HG03521 (cell line): ENCODE results near the gene TBC1D8.
"Not testable (repeated sequence)": the region's sequence is repeated elsewhere in the genome, so short reads cannot be mapped to it uniquely, and the experiment has no call there.

Source experiments
- ATAC-seq: cut with Tn5 transposase; IDR thresholded peaks from one replicate; pipeline ENCODE4 v1.9.1; 2021; ENCODE audit warnings: mild to moderate bottlenecking, moderate library complexity; ENCODE audit not compliant: unreplicated experiment

TBC1D8 gene

DNA sequence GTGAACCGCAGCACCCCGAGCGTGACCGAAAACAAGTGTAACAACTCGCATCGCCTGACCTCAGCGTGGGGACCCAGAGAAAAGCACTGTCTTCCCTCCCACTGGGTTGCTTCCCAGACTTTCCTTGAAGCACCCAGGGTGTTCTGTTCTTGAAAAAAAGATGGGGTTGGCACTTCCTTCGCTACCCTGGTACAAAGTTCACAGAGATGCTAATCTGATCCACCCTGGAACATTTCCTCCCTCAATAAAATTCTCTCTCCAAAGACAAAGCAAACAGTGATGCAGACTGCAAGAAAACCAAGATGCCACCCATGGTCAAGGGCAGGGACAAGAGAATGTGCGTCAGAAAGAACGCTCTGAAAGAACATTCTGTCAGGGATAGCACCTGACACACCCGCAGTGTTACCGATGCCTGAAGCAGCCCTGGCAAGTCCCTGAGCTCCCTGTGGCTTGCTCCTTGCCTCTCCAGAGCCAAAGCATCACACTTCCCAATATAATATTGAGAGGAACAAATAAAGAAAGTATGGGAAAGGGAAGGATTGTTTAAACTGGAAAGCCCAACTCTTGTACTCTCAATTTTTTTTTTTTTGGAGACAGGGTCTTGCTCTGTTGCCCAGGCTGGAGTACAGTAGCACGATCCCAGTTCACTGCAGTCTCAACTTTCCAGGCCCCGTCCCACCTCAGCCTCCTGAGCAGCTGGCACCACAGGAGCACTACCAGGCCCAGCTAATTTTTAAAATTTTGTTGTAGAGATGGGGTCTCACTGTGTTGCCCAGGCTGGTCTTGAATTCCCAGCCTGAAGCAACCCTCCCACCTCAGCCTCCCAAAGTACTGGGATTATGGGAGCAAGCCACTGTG is 70.7 kb downstream of the TBC1D8 start:
- ATAC-seq = no peak

DNA sequence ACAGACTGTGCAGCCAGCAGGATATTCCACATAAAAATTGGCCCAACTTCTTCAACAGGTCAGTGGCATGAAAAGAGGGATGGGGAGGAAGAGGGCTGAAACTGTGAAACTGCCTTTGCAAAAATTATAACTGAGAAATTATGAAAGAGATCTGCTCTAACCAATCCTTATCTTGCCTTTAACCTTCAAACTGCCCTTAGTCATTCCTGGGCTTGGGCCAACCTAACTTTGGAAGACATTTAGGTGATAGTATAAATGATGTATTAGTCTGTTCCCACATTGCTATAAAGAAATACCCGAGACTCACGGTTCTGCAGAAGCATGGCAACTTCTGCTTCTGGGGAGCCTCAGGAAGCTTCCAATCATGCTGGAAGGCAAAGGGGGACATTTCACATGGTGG is 74.6 kb downstream of the TBC1D8 start:
- ATAC-seq = no peak

DNA sequence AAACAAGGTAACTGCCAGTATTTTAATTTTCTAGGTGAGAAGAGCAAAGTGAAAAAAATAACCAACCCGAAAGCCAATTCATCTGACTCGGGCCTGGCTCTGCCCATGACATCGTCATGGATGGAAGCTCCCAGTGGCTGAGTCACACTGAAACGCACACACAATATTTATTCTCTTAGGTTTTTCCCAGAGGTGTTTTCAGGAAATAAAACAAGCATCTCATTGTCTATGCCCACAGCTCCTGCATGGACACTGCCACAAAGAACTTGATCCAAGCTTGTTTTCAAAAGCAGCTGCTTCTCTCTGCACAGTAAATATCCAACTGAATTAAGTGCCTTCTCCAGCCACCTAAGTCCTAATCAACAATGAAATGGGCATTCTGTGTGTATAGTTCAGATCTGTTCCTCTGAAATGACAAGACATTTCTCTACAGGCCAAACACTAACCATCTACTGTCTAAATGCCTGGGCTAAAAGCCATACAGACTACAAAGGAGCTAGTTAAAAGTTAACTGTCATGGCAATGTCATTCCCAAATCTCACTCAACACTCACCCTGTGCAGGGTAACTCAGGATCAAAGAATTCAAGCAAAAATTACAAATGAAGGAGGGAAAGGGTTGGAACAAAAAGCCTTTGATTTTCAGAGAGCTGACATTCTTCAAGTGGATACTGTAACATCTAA is 86.2 kb downstream of the TBC1D8 start:
- ATAC-seq = peak; percentile 43

DNA sequence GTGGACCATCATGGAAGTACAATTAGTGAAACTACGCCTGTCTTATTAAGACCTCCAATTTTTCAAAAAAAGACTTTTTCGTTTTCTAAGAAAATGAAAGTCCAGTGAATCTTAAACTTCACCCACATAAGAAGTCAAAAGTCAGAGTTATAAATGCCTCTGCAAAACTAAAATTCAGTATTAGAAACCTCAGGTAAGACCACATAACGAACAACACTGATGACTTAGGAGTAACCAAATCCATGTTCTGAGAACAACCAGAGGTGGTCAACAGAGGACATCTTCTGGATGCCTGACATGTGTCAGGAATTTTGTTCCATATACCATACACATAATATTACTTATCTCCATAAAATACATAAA is 86.7 kb downstream of the TBC1D8 start:
- no peak for ATAC-seq

DNA sequence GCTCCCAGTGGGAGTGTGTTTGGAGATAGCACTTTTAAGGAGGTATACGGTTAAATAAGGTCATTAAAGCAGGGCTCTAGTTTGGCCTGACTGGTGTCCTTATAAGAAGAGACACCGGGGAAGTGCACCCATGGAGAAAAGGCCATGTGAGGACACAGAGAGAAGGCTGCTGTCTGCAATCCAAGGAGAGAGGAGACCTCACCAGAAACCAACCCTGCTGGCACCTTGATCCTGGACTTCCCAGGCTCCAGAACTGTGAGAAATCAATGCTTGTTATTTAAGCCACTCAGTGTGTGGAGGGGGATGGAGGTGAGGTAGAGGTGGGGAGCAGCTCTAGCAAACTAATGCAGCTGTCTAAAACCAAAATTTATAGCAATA is 87.1 kb downstream of the TBC1D8 start:
- ATAC-seq = no peak

DNA sequence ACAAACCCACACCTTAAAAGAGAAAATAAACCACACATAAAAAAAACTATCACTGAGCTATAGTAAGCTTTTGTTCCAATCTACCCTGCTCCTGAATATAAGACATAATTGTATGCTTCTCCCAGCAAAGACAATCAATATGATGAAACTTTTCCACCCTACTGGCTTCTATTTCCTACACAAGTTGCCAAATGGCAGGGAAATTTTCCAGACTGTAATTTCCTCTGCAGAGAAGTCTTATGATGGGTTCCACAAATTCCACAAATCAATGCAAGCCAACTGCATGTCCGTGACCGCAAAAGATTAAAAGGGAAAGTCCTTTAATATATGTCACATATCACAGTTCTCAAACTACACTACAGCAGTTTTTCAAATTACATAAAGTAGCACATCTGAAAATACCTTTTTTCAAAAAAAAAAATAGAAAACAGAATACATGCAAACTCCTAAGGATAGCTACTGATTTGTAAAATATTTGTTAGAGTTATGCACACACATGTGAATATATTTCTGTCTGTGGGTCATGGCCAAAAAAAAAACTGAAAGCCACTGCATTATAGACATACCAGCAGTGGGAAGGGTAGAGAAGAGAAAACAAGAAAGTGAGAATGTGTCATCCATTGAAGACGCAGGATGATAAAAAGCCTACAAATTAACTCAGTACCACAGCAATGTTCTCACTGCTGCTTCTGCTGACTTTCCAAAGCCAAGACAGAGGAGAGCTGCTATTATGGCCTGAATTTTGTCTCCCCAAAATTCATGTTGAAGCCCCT is 87.6 kb downstream of the TBC1D8 start:
- no peak for ATAC-seq

DNA sequence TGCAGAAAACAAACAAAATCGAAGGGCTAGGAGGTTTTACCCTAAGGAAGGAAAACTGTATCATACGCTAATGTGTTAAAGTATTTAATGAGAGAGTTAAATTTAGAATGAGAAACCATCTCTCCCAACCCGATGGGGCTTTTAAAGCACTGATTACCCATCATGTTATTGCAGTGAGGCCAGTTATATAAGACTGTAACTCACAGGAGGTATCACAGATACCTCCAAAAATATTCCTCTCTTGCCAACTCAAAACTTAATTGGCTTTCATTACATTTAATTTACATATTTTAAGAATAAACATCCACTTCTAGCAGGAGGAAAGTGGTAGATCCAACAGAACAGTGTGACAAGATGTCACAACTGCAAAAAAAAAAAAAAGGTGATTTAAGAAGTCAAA is 92.8 kb downstream of the TBC1D8 start:
- ATAC-seq = no peak

DNA sequence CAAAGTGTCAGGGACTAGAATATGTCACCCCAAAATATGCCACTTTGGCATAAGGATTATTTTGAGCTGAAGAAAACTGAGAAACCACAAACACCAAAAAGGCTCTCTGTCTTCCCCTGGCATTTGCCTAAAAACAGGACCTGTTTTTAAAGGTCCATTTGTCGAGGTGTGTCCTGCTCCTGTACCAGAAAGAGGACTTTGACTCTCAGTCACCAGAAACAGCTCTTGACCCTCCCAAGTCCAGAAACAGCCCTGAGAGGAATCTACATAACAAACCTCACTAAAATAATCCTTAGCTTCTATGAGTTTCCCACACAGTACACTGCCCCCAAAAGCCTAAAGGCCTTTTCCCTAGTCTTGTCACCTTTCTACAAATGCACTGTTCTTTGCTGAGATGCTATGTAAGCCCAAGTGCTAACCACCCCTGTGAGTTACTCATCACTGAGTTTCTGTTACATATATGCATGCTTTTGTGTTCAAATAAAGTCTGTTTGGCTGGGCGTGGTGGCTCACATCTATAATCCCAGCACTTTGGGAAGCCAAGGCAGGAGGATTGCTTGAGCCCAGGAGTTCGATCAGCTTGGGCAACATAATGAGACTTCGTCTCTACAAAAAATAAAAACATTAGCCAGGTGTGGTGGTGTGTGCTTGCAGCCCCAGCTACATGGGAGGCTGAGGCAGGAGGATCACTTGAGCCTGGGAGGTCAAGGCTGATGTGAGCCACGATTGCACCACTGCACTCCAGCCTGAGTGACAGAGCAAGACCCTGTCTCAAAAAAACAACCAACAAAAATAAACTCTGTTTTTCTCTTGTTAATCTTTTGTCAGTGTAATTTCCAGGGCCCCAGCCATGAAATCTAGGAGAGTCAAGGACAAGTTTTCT is 93.9 kb downstream of the TBC1D8 start:
- no peak for ATAC-seq

DNA sequence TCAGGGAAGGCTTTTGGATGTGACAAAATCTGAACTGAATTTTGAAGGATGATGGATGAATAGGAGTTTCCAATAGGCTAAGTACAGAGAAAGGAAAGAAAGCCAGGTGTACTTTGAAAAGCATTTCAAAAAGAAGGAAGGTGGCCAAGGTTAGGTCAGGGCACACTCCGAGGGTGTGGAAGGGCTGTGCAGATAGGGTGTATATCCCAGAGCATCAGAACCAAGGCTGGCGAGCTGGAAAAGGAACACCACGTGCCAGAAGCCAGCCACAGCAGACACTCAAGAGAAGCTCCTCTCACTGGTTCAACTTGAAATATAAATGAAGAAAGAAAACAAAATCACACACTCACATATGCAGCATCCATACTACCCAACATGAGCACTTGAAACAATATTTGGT is 98.1 kb downstream of the TBC1D8 start:
- ATAC-seq = no peak

DNA sequence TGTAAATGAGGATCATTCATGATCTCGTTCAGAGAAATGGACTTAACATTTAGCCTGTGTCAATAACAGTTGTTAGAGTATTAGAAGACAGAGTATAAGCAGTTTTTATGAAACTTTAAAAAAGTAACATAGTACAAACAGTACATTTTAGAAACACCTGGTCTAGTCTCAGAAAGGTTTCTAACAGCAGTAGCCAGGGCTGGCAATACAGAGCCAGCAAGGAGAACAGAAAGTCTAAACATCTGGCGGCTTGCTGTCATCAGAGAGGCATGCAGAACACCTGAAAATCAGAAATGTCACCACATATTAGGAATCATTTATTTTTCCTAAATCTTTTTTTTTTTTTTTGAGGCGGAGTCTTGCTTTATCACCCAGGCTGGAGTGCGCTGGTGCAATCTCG is 99.0 kb downstream of the TBC1D8 start:
- ATAC-seq = no peak

DNA sequence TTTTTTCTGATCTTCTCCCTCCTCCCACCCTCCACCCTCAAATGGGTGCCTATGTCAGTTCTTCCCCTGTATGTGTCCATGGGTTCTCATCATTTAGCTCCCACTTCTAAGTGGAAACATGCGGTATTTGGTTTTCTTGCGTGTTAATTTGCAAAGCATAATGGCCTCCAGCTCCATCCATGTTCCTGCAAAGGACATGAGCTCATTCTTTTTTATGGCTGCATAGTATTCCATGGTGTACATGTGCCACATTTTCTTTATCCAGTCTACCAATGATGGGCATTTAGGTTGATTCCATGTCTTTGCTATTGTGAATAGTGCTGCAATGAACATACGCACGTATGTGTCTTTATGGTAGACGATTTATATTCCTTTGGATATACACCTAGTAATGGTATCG is 100.3 kb downstream of the TBC1D8 start:
- not testable (repeated sequence) for ATAC-seq

DNA sequence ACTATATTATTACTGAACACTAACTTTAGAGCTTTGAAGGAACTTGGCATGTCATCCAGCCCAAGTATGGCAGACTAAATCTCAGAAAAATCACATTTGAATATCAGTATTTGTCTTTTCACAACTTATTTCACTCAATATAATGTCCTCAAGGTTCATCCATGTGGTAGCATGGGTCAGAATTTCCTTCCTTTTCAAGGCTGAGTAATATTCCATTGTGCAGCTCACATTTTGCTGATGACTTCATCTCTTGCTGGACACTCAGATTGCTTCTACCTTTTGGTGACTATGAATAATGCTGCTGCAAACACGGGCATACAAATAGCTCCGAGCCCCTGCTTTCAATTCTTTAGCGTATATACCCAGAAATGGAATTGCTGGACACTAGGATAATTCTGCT is 102.4 kb downstream of the TBC1D8 start:
- no peak for ATAC-seq

DNA sequence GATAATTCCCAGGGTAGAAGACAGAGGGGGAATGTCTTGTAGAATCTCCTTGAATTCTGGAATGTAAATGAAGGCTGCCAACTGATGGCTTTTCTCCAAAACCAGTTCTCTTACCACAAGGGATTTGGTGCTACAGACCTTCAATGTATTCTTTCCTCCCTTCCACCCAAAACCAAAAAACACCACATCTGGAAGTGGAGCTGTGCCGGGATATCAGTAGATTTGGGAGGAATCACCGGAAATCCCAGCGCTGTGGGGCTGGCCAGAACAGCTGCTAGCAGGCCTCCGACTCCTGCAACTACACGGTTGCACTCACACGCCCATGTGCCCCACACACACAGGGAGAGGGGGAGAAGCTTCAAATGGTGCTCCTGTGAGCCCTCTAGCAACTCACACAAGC is 103.4 kb downstream of the TBC1D8 start:
- no peak for ATAC-seq

DNA sequence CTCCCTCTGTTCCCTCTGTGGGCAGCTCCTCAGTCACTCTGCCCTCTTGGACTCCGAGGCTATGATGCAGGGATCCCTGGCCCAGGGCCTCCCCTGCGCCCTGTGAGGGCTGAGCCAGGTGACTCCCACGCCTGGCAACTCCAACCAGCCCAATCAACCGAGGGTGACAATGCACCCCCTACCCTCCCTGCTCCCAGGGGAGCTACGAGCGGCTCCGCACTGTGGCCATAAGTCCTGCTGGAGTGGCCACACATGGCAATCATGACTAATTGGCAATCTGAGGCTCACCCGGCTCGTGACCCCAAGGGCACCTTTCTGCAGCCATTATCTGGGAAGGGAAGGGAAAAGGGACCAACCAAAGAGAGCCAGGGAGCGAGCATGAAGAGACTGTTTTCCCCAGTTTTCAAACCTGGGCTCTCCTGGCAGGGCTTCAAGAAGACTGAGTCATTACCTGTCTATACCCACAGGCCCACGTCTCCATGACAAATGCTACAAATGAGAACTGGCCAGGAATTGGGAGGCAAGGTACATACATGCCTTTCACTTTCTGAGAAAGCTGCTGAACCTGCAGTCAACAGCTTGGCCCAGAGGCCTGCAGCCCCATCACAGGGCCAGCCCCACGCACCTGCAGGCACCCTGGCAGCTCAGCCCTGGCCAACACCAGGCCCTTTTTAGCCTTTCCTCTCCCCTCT is 104.0 kb downstream of the TBC1D8 start:
- ATAC-seq = no peak

DNA sequence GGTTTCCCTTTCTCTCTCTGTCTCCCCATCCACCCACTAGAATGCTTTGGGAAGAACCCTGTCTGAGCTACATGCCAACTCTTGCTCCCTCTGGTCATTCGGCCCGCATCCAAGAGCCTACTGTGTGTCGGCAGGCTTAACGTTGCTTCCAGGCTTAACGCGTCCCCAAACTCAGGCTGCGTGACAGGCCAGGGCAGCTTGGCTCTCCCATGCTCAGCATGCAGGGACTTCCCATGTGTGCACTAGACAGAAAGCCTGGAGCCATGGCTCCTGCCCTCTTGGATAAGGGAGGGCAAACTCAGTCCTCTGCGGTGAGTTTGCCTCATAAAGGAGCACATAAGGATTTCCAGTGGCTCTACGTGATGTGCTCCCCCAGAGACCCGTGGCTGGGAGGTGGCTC is 105.9 kb downstream of the TBC1D8 start:
- ATAC-seq = no peak

DNA sequence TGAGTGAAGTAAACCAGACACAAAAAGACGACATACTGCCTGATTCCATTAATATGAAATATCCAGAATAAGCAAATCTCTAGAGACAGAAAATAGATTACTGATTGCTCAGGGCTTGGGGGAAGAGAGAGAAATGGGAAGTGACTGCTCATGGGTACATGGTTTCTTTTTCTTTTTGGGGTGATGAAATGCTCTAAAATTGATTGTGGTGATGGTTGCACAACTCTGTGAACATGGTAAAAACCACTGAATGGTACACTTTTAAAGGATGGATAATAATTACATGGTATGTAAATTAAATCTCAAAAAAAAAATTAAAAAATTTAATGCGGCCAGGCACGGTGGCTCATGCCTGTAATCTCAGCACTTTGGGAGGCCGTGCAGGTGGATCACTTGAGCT is 109.8 kb downstream of the TBC1D8 start:
- ATAC-seq = no peak

DNA sequence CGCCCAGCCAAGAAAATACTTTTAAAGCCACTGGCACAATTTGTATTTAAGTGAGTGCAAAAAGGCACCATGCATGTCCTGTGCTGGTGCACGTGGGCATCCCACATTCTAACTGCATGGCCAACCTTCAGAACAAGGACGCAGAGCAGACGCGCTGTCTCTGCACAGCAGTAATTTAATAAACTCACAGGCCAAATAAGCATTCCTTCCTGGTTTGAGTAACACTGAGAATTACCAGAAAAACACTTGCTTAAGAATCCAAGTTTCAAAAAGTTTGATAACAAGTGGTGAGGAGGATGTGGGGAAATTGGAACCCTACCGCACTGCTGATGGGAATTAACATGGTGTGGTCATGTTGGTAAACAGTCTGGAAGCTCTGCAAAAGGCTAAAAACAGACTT is 110.4 kb downstream of the TBC1D8 start:
- ATAC-seq = no peak

DNA sequence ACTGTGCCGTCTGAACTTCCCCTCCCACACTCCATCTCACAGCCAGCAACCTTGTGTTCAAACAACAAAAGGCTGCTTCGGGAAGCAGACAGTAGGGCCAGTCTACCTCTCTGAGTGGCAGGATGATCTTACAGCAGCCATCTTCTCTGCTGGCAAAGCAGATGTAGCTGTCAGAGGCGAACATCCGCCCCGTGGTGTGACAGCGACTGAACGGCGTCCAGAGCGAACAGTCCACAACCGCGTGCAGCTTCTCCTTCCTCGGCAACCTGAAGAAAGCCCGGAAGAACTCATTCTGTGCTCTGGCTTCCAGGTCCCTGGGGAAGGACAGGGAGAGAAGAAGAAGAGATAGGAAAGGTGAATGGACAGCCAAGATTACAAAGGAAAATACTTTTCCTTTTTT is 111.1 kb downstream of the TBC1D8 start:
- ATAC-seq = no peak

DNA sequence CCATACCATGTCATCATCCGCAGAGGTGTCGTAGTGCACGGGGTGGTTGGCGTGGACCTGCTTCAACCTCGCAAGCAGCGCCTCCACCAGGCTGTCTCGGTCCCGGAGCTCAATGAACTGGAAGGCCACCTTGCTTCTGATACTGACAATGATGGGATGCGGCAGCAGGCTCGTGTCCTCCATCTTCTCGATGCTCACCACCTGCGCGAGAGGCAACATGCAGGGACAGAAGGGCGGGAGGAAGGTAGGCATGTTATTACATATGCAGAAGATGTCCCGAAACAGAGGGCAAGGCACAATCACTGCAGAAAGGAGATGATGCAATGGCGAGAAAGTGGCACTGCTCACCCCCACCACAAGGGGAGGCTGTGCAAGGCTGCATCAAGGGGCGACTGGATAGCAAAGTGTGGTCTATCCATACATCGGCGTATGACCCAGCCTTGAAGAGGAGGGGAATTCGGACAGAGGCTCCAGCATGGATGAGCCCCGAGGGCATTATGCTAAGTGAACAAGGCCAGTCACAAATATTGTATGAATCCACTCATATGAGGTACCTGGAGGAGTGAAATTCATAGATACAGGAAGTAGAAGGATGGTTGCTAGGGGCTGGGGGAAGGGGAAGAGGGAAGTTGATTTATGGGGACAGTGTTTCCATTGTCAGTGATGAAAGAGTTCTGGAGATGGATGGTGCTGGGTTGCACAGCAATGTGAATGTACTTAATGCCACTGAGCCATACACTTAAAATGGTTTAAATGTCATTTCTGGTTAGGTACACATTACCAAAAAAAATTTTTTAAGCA is 112.5 kb downstream of the TBC1D8 start:
- no peak for ATAC-seq
